ENCODE results near the gene EPHB1. TPM values are rescaled to one million over a fixed set of nuclear protein-coding genes. Genes with fewer than 3 reads are reported as not detected.

Gene EPHB1
- polyA plus RNA-seq, 1 of the 3 experiments (the other 2 are of a cell fraction): 1.2 TPM

DNA sequence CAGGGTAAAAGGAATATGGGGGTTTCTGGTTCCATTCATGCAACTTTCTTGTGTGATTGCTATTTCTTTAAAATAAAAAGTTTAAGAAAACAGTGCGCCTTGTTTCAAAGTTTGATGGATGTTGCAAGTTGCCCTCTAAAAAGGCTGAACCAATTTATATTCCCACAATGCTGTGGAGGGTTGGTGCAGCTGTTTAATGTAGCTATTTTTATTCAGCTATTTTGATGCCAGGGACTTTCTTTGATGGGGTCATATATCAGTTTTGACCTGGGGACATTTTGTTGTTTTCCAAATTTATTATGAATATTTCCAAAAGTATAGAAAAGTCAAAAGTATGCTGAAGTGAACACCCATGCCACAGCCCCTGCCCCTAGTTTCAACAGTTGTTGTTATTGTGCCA lies 20.5 kb downstream of the EPHB1 start:
- no peak overlapping the region for H3K4me3 ChIP-seq (ENCODE audit: low read depth in 2 of 2, low read length in 1 of 2)
- H3F3A ChIP-seq (replicated peaks; ENCODE audit: insufficient read depth): no peaks in the 10 kb centered on the region
- TF ChIP-seq, protein P1, sequence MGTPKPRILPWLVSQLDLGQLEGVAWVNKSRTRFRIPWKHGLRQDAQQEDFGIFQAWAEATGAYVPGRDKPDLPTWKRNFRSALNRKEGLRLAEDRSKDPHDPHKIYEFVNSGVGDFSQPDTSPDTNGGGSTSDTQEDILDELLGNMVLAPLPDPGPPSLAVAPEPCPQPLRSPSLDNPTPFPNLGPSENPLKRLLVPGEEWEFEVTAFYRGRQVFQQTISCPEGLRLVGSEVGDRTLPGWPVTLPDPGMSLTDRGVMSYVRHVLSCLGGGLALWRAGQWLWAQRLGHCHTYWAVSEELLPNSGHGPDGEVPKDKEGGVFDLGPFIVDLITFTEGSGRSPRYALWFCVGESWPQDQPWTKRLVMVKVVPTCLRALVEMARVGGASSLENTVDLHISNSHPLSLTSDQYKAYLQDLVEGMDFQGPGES (IDR thresholded peaks at IDR 0.05; ENCODE audit: low read depth, low read length): no peak
- no peak for TF ChIP-seq EZH2phosphoT487 (IDR thresholded peaks at IDR 0.05; ENCODE audit: borderline replicate concordance, low read depth)
- TF ChIP-seq POLR2AphosphoS5 (IDR thresholded peaks at IDR 0.05; ENCODE audit: low read depth, low read length): no peak
- H4K20me1 ChIP-seq (ENCODE audit: insufficient read depth): no peaks in the 10 kb centered on the region
- H3K9ac ChIP-seq: no peak overlapping the region
- H3K79me2 ChIP-seq (ENCODE audit: insufficient read depth): no peaks in the 10 kb centered on the region
- no peaks in the 10 kb centered on the region for H3K4me1 ChIP-seq (ENCODE audit: control insufficient read depth in 1 of 2, insufficient read depth in 2 of 2, low read depth in 1 of 2, low read length in 1 of 2)
- H3K9me2 ChIP-seq: no peaks in the 10 kb centered on the region
- 54% methylated on average over 1 of the region's 1 CpG for WGBS (ENCODE audit: low lambda C conversion rate)
- ChIA-PET POLR2A (no interaction called here), CTCF (interaction anchor here (1.3 kb wide), 1 partner anchor 21 kb away, joined by 3 read pairs; the partner anchor contains the start of gene EPHB1)
- DNase-seq: no peak
- no peaks in the 10 kb centered on the region for H3K36me3 ChIP-seq (replicated peaks in 1 of 2; ENCODE audit: control insufficient read depth in 1 of 2, insufficient read depth in 2 of 2, low read length in 1 of 2)
- no peaks in the 10 kb centered on the region for H3K27me3 ChIP-seq (ENCODE audit: insufficient read depth)
- no peak overlapping the region for H3K4me2 ChIP-seq
- no peak overlapping the region for H2AFZ ChIP-seq (ENCODE audit: low read depth)
- no peak overlapping the region for H3K27ac ChIP-seq (ENCODE audit: low read depth in 2 of 2, low read length in 1 of 2)
- H3K9me3 ChIP-seq: no peaks in the 10 kb centered on the region

DNA sequence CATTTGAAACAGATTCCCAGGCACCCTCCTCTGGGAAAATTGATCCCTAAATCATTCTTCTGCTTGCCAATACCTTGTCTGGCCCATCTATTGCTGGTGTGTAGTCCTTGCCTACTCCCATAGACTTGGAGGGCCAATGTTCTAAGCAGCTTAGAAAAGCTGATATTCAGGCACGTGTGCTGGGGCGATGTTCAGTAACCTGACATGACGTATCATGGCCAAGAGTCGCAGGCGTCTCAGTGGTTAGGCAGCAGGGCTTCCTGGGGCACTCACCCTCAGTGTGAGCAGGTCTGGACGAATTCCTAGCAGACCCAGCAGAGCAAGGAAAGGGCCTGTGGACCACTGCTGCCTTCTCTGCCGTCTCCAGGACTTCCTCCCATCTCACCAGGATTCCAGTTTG lies 21.6 kb downstream of the EPHB1 start:
- no peak overlapping the region for H2AFZ ChIP-seq (ENCODE audit: low read depth)
- H3K36me3 ChIP-seq (replicated peaks in 1 of 2; ENCODE audit: control insufficient read depth in 1 of 2, insufficient read depth in 2 of 2, low read length in 1 of 2): no peaks in the 10 kb centered on the region
- no peaks in the 10 kb centered on the region for H4K20me1 ChIP-seq (ENCODE audit: insufficient read depth)
- H3K9ac ChIP-seq: no peak overlapping the region
- ChIA-PET POLR2A (no interaction called here), CTCF (no interaction called here)
- H3K4me2 ChIP-seq: no peak overlapping the region
- DNase-seq: no peak
- H3K27me3 ChIP-seq (ENCODE audit: insufficient read depth): no peaks in the 10 kb centered on the region
- no peaks in the 10 kb centered on the region for H3K9me3 ChIP-seq
- H3K4me3 ChIP-seq (ENCODE audit: low read depth in 2 of 2, low read length in 1 of 2): no peak overlapping the region
- no peaks in the 10 kb centered on the region for H3K9me2 ChIP-seq
- TF ChIP-seq YY1 (IDR thresholded peaks at IDR 0.05; ENCODE audit: low read depth) (no peak), FOXM1 (IDR thresholded peaks at IDR 0.05; ENCODE audit: low read depth) (no peak), NFIC (IDR thresholded peaks at IDR 0.05; ENCODE audit: borderline replicate concordance) (no peak), ELF1 (IDR thresholded peaks at IDR 0.05) (no peak), GATA2 (CRISPR knock-in tag; IDR thresholded peaks at IDR 0.05) (no peak), TEAD4 (IDR thresholded peaks at IDR 0.05; ENCODE audit: borderline replicate concordance, insufficient read depth) (no peak), EP300 (IDR thresholded peaks at IDR 0.05; ENCODE audit: borderline replicate concordance in 1 of 2, low read depth in 1 of 2, low read length in 1 of 2) (no peak)
- 67% methylated on average over 7 of the region's 7 CpGs for WGBS (ENCODE audit: low lambda C conversion rate)
- H3K4me1 ChIP-seq (ENCODE audit: control insufficient read depth in 1 of 2, insufficient read depth in 2 of 2, low read depth in 1 of 2, low read length in 1 of 2): no peaks in the 10 kb centered on the region
- H3K27ac ChIP-seq (ENCODE audit: low read depth in 2 of 2, low read length in 1 of 2): no peak overlapping the region
- H3F3A ChIP-seq (replicated peaks; ENCODE audit: insufficient read depth): no peaks in the 10 kb centered on the region
- H3K79me2 ChIP-seq (ENCODE audit: insufficient read depth): no peaks in the 10 kb centered on the region

DNA sequence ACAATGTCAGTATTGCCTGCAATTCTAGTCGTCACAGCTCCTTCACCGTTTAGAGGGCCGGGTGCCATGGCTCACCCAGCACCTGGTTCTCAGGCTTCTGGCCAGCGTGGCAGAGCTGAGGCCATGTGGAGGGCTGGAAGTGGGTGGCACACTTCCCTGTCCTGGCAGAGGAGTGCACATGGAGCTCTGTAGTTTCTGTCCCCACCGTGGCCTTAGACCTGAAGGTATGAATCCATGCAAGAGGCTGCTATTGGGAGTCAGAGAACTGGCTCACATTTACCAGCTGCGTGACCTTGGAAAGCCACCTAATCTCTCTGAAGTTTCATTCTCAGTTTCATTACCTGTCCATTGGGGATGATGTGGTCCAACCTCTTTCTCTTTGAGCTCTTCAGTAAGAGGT lies 22.2 kb downstream of the EPHB1 start:
- Histone ChIP-seq H3K27ac (ENCODE audit: low read depth in 2 of 2, low read length in 1 of 2) (no peak overlapping the region), H3K27me3 (ENCODE audit: insufficient read depth) (no peaks in the 10 kb centered on the region), H3K9me3 (no peaks in the 10 kb centered on the region), H3K36me3 (replicated peaks in 1 of 2; ENCODE audit: control insufficient read depth in 1 of 2, insufficient read depth in 2 of 2, low read length in 1 of 2) (no peaks in the 10 kb centered on the region), H3F3A (replicated peaks; ENCODE audit: insufficient read depth) (no peaks in the 10 kb centered on the region), H3K4me1 (ENCODE audit: control insufficient read depth in 1 of 2, insufficient read depth in 2 of 2, low read depth in 1 of 2, low read length in 1 of 2) (no peaks in the 10 kb centered on the region), H2AFZ (ENCODE audit: low read depth) (no peak overlapping the region), H3K9me2 (no peaks in the 10 kb centered on the region), H3K4me2 (no peak overlapping the region), H3K79me2 (ENCODE audit: insufficient read depth) (no peaks in the 10 kb centered on the region), H3K4me3 (ENCODE audit: low read depth in 2 of 2, low read length in 1 of 2) (no peak overlapping the region), H3K9ac (no peak overlapping the region), H4K20me1 (ENCODE audit: insufficient read depth) (no peaks in the 10 kb centered on the region)
- WGBS (ENCODE audit: low lambda C conversion rate): 64% methylated on average over 5 of the region's 6 CpGs
- no peak for DNase-seq
- POLR2A ChIA-PET: no interaction called here
- CTCF ChIA-PET: interaction anchor here (0.9 kb wide), 1 partner anchor 22 kb away, joined by 6 read pairs; the partner anchor contains the start of gene EPHB1
- TF ChIP-seq SMC3 (IDR thresholded peaks at IDR 0.05; ENCODE audit: low read depth, low read length) (no peak), RFX5 (IDR thresholded peaks at IDR 0.05; ENCODE audit: low read length) (no peak), ELF1 (IDR thresholded peaks at IDR 0.05) (no peak), FOSL2 (IDR thresholded peaks at IDR 0.05; ENCODE audit: borderline replicate concordance, low read depth) (no peak), RCOR1 (IDR thresholded peaks at IDR 0.05; ENCODE audit: low read length) (no peak), RXRA (IDR thresholded peaks at IDR 0.05; ENCODE audit: borderline replicate concordance, low read depth) (no peak), MXI1 (IDR thresholded peaks at IDR 0.05; ENCODE audit: low read depth, low read length) (no peak)
- TF ChIP-seq, protein P2, sequence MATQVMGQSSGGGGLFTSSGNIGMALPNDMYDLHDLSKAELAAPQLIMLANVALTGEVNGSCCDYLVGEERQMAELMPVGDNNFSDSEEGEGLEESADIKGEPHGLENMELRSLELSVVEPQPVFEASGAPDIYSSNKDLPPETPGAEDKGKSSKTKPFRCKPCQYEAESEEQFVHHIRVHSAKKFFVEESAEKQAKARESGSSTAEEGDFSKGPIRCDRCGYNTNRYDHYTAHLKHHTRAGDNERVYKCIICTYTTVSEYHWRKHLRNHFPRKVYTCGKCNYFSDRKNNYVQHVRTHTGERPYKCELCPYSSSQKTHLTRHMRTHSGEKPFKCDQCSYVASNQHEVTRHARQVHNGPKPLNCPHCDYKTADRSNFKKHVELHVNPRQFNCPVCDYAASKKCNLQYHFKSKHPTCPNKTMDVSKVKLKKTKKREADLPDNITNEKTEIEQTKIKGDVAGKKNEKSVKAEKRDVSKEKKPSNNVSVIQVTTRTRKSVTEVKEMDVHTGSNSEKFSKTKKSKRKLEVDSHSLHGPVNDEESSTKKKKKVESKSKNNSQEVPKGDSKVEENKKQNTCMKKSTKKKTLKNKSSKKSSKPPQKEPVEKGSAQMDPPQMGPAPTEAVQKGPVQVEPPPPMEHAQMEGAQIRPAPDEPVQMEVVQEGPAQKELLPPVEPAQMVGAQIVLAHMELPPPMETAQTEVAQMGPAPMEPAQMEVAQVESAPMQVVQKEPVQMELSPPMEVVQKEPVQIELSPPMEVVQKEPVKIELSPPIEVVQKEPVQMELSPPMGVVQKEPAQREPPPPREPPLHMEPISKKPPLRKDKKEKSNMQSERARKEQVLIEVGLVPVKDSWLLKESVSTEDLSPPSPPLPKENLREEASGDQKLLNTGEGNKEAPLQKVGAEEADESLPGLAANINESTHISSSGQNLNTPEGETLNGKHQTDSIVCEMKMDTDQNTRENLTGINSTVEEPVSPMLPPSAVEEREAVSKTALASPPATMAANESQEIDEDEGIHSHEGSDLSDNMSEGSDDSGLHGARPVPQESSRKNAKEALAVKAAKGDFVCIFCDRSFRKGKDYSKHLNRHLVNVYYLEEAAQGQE (IDR thresholded peaks at IDR 0.05; ENCODE audit: low read depth, low read length): no peak
- TF ChIP-seq, protein P3, sequence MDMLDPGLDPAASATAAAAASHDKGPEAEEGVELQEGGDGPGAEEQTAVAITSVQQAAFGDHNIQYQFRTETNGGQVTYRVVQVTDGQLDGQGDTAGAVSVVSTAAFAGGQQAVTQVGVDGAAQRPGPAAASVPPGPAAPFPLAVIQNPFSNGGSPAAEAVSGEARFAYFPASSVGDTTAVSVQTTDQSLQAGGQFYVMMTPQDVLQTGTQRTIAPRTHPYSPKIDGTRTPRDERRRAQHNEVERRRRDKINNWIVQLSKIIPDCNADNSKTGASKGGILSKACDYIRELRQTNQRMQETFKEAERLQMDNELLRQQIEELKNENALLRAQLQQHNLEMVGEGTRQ (IDR thresholded peaks at IDR 0.05; ENCODE audit: borderline replicate concordance, low read depth, low read length): no peak
